K562 treated with DMSO at 1 percent for 48 hours (cell line): ENCODE measurements around the gene C2orf42. TPM values are rescaled to one million over a fixed set of nuclear protein-coding genes. Genes with fewer than 3 reads are reported as not detected.

Source experiments
- total RNA-seq: library from RNA; unstranded; fragments of 300-600 nt; gene quantifications from 2 replicates; pipeline ENCODE4 v1.2.3, GENCODE V29; 2022; ENCODE audit warnings: low replicate concordance; ENCODE audit errors: extremely low read depth

C2orf42 gene
- not detected in 2 replicates for total RNA-seq

DNA sequence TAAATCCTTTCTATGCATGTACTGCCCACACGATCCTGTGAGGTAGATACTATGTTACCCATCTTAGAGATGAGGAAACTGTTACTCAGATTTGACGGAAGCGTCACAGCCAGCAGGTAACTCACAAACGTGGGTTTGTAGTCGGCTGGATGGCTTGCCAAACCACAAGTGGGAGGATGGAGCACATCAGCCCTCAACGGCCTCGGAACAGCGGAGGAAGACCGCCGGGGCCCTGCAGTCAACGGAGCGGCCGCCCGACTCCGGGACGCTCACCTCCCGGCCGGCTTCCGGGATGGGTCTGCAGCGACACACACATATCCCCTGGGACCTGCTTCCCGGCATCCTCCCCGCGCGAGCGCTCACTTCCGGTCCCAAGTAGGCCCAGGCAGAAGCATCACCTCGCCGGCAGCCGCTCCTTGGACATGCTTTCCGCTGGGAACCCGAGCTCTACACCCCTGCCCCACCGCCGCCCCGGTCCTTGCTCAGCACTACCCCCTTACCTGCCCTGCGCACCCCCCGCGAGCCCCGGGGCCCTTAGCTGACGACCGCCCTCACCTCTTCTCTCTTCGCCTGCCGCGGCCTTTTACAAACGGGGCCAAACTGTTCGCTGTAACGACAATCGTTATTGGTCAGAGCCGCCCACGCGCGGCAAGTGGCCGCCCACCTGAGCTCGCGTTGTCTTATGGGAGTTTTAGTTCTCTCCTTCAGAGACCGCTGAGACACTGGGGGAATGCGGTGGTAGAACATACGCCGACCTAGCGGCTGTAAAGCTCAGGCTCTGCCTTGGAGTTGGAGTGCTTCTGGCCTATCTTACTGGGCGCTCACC lies at the start of gene C2orf42:
TSS of gene C2orf42 (minus strand) at position 602 of the 826 bp plus-strand sequence. CDS start 9,034 bp downstream, outside the sequence.

Other genes starting within 250 kb of the C2orf42 start
- gene ASPRV1, start 229.4 kb downstream of the C2orf42 start, total RNA-seq, result not detected in 2 replicates
- 473 TPM in 1 of 2 replicates, not detected in the other for gene PCBP1, start 103.5 kb downstream of the C2orf42 start, total RNA-seq
- not detected in 2 replicates for gene TIA1, start 57.6 kb upstream of the C2orf42 start, total RNA-seq
- not detected in 2 replicates for gene PCYOX1, start 67.1 kb upstream of the C2orf42 start, total RNA-seq
- not detected in 2 replicates for gene SNRPG, start 102.7 kb upstream of the C2orf42 start, total RNA-seq
- gene FAM136A, start 111.0 kb upstream of the C2orf42 start, total RNA-seq, result not detected in 2 replicates